ENCODE measurements around the gene RPL12. TPM values are rescaled to one million over a fixed set of nuclear protein-coding genes. Genes with fewer than 3 reads are reported as not detected.

RPL12 gene
- polyA plus RNA-seq, 2 of the 4 experiments (the other 2 are of a cell fraction): 2,198 to 2,384 TPM

DNA sequence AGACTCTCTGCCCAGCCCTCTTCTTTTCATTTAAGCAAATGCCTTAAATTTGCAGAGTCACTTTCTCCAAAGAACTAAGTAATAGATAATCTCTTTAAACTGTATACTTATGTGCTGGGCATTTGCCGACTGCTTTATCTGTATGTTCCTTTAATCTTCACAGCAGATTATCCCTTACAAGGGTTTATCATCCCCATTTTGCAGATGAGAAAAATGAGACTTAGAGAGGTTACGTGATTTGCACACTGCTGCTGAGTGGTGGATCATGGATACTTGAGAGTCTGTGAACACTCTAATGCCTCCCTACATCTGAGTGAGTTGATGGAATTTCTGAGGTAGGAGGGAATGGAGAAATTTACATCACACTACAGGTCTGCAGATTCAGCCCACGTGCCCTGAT is 22.9 kb downstream of the RPL12 start:
- no peak for FAIRE-seq
- ATAC-seq: no peak
- POLR2A ChIA-PET: no interaction called here
- Histone ChIP-seq H3K9me3 (no peaks in the 10 kb centered on the region), H3K4me2 (no peak overlapping the region), H3K27ac (no peak overlapping the region), H3K4me3 (no peak overlapping the region), H3K4me1 (peaks cover 10% of the 10 kb centered on the region; the same call in 2 of the 3 replicates)
- no peak for TF ChIP-seq FOXS1 (CRISPR knock-in tag; IDR thresholded peaks at IDR 0.05)
- TF ChIP-seq TP53 (CRISPR knock-in tag; IDR thresholded peaks at IDR 0.05): no peak
- no peak for TF ChIP-seq NFE2L2 (conservative IDR thresholded peaks at IDR 0.05; ENCODE audit: low read length)
- no peak for TF ChIP-seq CEBPB (IDR thresholded peaks at IDR 0.05)
- no peak for TF ChIP-seq POLR2A (IDR thresholded peaks at IDR 0.05; ENCODE audit: low read length)
- TF ChIP-seq EHMT2 (IDR thresholded peaks at IDR 0.05; ENCODE audit: low read depth): no peak
- no peak for TF ChIP-seq POLR2AphosphoS2 (conservative IDR thresholded peaks at IDR 0.05; ENCODE audit: low read length)
- no peak for TF ChIP-seq EHF (CRISPR knock-in tag; IDR thresholded peaks at IDR 0.05)
- TF ChIP-seq HDAC2 (IDR thresholded peaks at IDR 0.05): no peak
- TF ChIP-seq ZNF302 (CRISPR knock-in tag; IDR thresholded peaks at IDR 0.05): no peak
- TF ChIP-seq KDM1A (IDR thresholded peaks at IDR 0.05; ENCODE audit: low read depth): no peak
- WGBS (ENCODE audit: missing lambda C conversion rate): 89% methylated on average over 3 of the region's 3 CpGs
- DNase-seq (ENCODE audit: low read depth in 1 of 2, low spot score in 1 of 2): no peak
- CTCF ChIA-PET: interaction anchor here (1.5 kb wide), 1 partner anchor 68 kb away, joined by 3 read pairs; no protein-coding TSS in a partner anchor

DNA sequence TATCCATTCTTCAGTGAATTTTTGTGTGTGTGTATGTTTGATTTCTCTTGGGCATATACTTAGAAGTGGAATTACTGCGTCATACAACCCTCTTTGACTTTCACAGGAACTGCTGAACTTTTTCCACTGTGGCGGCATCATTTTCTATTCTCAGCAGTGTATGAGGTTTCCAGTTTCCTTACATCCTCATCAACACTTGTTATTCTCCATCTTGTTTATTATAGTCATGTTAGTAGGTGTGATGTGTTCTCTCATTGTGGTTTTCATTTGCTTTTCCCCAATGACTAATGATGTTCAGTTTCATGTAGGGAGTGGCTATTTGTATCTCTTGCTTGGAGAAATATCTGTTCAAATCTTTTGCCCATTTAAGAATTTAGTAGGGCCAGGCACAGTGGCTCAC is 24.4 kb downstream of the RPL12 start:
- WGBS (ENCODE audit: missing lambda C conversion rate): 97% methylated on average over 2 of the region's 2 CpGs
- FAIRE-seq: no peak
- Histone ChIP-seq H3K27ac (no peak overlapping the region), H3K4me3 (no peak overlapping the region), H3K4me2 (no peak overlapping the region), H3K4me1 (peaks cover 10% of the 10 kb centered on the region; the same call in 2 of the 3 replicates), H3K9me3 (no peaks in the 10 kb centered on the region)
- TF ChIP-seq ZC3H11A (IDR thresholded peaks at IDR 0.05) (no peak), FOXS1 (CRISPR knock-in tag; IDR thresholded peaks at IDR 0.05) (no peak), POLR2AphosphoS2 (conservative IDR thresholded peaks at IDR 0.05; ENCODE audit: low read length) (no peak), HOXB13 (CRISPR knock-in tag; IDR thresholded peaks at IDR 0.05; ENCODE audit: low read depth) (no peak), RFX5 (IDR thresholded peaks at IDR 0.05) (no peak), KDM1A (IDR thresholded peaks at IDR 0.05; ENCODE audit: low read depth) (no peak), MYC (IDR thresholded peaks at IDR 0.05; ENCODE audit: borderline replicate concordance, low read length) (no peak)
- TF ChIP-seq, protein P1, sequence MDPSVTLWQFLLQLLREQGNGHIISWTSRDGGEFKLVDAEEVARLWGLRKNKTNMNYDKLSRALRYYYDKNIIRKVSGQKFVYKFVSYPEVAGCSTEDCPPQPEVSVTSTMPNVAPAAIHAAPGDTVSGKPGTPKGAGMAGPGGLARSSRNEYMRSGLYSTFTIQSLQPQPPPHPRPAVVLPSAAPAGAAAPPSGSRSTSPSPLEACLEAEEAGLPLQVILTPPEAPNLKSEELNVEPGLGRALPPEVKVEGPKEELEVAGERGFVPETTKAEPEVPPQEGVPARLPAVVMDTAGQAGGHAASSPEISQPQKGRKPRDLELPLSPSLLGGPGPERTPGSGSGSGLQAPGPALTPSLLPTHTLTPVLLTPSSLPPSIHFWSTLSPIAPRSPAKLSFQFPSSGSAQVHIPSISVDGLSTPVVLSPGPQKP (IDR thresholded peaks at IDR 0.05; ENCODE audit: low read depth, low read length): no peak
- TF ChIP-seq, protein P2, sequence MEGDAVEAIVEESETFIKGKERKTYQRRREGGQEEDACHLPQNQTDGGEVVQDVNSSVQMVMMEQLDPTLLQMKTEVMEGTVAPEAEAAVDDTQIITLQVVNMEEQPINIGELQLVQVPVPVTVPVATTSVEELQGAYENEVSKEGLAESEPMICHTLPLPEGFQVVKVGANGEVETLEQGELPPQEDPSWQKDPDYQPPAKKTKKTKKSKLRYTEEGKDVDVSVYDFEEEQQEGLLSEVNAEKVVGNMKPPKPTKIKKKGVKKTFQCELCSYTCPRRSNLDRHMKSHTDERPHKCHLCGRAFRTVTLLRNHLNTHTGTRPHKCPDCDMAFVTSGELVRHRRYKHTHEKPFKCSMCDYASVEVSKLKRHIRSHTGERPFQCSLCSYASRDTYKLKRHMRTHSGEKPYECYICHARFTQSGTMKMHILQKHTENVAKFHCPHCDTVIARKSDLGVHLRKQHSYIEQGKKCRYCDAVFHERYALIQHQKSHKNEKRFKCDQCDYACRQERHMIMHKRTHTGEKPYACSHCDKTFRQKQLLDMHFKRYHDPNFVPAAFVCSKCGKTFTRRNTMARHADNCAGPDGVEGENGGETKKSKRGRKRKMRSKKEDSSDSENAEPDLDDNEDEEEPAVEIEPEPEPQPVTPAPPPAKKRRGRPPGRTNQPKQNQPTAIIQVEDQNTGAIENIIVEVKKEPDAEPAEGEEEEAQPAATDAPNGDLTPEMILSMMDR (IDR thresholded peaks at IDR 0.05): no peak
- POLR2A ChIA-PET: no interaction called here
- ATAC-seq: no peak
- CTCF ChIA-PET: no interaction called here
- DNase-seq (ENCODE audit: low read depth in 1 of 2, low spot score in 1 of 2): no peak

DNA sequence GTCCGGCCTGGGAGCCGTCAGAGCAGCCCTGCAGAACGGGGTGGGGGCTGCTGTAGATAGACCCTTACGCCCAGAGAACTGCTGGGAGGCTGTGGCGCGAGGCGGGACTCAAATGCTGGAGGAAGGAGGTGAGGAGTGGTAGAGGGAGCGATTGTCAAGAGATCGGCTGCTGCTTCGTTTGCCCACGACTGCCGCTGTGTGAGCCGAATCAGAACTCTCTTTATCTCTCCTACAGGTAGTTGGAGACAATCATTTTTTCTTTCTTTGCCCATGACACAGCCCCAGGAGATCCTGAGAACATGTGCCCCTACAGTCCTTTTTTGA is 26.6 kb downstream of the RPL12 start:
- Histone ChIP-seq H3K4me3 (peak overlapping the region; percentile 86), H3K4me1 (peaks cover 10% of the 10 kb centered on the region; the same call in 2 of the 3 replicates), H3K4me2 (peak overlapping the region; percentile 96), H3K9me3 (no peaks in the 10 kb centered on the region), H3K27ac (peak overlapping the region; percentile 77 to 93)
- TF ChIP-seq HOXB5 (CRISPR knock-in tag; IDR thresholded peaks at IDR 0.05): no peak
- peak; percentile 4; the same call in 1 of the 2 replicates for TF ChIP-seq KDM5A (IDR thresholded peaks at IDR 0.05)
- 0% methylated on average over 12 of the region's 13 CpGs for WGBS (ENCODE audit: missing lambda C conversion rate)
- ChIA-PET POLR2A (interaction anchor here (0.7 to 1.6 kb wide), 12 partner anchors 9 to 180 kb away, joined by 3 to 23 read pairs (median 5); partner anchors contain the start of genes LRSAM1, RPL12 and SLC2A8), CTCF (interaction anchor here (0.8 to 1.1 kb wide), 3 partner anchors 24 to 483 kb away, joined by 3 read pairs; no protein-coding TSS in a partner anchor)
- no peak for DNase-seq (ENCODE audit: low read depth in 1 of 2, low spot score in 1 of 2)
- peak; percentile 52 to 72; a peak in 5 of 6 replicates for ATAC-seq
- no peak for FAIRE-seq

All from A549 (cell line).